Keratinocyte (primary cell): ENCODE measurements around the gene NFYC.

Experiments used
- EZH2 ChIP-seq: IDR thresholded peaks from one replicate; pipeline ENCODE4 v1.6.1; 2012; ENCODE audit warnings: inconsistent platforms, mild to moderate bottlenecking, low read length, moderate library complexity
- TF ChIP-seq, protein P1 (sequence below), 3 experiments: IDR thresholded peaks in 1 of 3; conservative IDR thresholded peaks in 1 of 3; optimal IDR thresholded peaks in 1 of 3; 2 replicates in 2 of 3; 3 replicates in 1 of 3; pipeline versions ENCODE3 to v1.5.1; 2011; ENCODE audit warnings: low read length in 3 of 3, mild to moderate bottlenecking in 3 of 3, moderate library complexity in 2 of 3, control low read depth in 1 of 3, inconsistent platforms in 1 of 3; ENCODE audit not compliant: insufficient read depth in 2 of 3; ENCODE audit errors: extremely low read depth in 1 of 3

GRCh38 chr1:40764981-40765380 lies 73.5 kb downstream of the NFYC start:
- TF ChIP-seq EZH2 = no peak
- TF ChIP-seq, protein P1, sequence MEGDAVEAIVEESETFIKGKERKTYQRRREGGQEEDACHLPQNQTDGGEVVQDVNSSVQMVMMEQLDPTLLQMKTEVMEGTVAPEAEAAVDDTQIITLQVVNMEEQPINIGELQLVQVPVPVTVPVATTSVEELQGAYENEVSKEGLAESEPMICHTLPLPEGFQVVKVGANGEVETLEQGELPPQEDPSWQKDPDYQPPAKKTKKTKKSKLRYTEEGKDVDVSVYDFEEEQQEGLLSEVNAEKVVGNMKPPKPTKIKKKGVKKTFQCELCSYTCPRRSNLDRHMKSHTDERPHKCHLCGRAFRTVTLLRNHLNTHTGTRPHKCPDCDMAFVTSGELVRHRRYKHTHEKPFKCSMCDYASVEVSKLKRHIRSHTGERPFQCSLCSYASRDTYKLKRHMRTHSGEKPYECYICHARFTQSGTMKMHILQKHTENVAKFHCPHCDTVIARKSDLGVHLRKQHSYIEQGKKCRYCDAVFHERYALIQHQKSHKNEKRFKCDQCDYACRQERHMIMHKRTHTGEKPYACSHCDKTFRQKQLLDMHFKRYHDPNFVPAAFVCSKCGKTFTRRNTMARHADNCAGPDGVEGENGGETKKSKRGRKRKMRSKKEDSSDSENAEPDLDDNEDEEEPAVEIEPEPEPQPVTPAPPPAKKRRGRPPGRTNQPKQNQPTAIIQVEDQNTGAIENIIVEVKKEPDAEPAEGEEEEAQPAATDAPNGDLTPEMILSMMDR (optimal IDR thresholded peaks at IDR 0.05 in 1 of 3, IDR thresholded peaks at IDR 0.05 in 1 of 3, conservative IDR thresholded peaks at IDR 0.05 in 1 of 3; ENCODE audit: extremely low read depth in 1 of 3, insufficient read depth in 2 of 3, low read length in 3 of 3) = no peak
